ENCODE data around the gene CRTAC1.

- TF ChIP-seq POLR2A (IDR thresholded peaks at IDR 0.05) (no peak), CTCF (IDR thresholded peaks at IDR 0.05) (peak; percentile 69 to 91 (median 81))
These were observed 15.5 kb upstream of the CRTAC1 start for GRCh38 chr10:98045785-98046389.
